GM18499 (cell line): ENCODE measurements around the gene PCGF2.
"Not testable (repeated sequence)": the region's sequence is repeated elsewhere in the genome, so short reads cannot be mapped to it uniquely, and the experiment has no call there.

Experiments
- ATAC-seq: cut with Tn5 transposase; IDR thresholded peaks from one replicate; pipeline ENCODE4 v1.9.1; 2021; ENCODE audit warnings: moderate number of reproducible peaks; ENCODE audit not compliant: insufficient read depth, unreplicated experiment

Gene PCGF2

GRCh38 chr17:38738007-38738662 lies 10.0 kb downstream of the PCGF2 start:
- ATAC-seq: no peak

GRCh38 chr17:38735161-38735997 lies 12.8 kb downstream of the PCGF2 start:
- no peak for ATAC-seq

DNA sequence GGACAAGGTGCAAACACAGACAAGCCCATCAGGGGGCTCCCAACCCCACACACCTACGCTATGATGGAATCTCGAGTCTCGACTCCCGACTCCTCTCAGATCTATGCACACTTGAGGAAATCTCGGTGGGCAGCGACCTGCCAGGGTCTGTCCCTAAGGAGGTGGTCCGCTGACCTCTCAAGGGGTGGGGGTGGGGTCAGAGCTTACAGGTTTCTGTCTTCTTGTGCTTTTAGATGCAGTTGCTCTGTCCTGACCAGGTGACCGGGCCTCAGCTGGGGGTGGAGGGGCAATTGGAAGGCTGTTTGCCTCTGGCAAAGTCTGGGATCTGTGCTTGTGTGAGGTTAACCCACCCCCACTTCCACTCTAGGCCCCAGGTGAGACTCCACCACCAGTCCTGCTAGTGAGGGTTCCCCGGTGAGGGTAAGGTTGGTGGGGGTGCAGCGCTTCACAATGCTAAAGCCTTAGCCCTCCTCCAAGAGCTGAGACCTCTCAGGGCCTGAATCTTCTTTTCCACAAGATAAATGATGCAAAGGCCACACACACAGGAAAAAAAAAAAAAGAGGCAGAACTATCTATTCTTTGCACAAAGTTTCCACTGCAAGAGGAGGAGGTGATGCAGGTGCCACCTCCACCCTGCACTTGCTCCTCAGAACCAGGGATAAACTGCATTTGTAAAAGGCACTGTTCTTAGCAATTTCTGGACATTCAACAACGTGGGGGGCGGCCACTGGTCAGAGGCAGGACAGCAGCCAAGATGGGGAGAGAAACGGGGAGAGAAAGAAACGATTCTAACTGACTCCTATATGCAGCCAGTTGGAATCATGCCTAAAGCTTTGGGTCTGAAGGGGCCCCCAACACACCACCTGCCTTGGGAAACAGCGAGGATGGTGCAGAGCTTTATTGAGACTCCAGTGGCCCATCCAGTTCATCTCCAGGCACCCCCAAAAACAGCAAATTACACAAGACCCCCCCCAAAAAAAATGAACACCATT lies 13.9 kb downstream of the PCGF2 start:
- ATAC-seq: no peak

DNA sequence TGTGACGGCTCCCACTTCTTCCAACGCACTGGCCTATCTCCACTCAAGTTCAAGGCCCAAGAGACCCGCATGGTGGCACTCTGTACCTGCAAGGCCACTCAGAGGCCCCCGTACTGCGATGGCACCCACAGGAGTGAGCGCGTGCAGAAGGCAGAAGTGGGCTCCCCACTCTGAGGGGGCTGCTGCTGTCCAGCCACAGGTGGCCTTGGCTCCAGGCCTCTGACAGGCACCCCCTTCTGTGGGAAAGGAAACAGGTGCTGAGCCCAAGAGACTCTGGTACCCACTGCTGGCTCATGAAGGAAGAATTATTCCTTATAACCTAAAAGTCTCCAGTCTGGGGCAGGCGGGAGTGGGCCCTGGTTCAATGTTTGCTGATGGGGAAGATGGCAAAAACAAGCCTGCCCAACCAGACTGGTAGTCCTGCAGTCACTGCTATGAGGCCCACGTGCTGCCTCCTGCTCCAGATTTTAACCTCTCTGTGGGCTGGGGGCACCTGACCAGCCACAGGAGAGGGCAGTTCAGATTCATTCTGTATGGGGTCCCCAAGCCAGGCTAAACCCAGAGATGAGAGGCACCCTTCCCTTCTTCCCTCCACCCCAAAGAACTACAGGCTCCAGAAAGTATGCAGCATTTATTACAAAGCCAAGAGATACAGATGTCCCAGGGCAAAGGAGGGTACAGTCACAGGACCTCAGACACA lies 14.7 kb downstream of the PCGF2 start:
- no peak for ATAC-seq

GRCh38 chr17:38732376-38733281 lies 15.5 kb downstream of the PCGF2 start:
- ATAC-seq: no peak

GRCh38 chr17:38731526-38732294 lies 16.4 kb downstream of the PCGF2 start:
- no peak for ATAC-seq

DNA sequence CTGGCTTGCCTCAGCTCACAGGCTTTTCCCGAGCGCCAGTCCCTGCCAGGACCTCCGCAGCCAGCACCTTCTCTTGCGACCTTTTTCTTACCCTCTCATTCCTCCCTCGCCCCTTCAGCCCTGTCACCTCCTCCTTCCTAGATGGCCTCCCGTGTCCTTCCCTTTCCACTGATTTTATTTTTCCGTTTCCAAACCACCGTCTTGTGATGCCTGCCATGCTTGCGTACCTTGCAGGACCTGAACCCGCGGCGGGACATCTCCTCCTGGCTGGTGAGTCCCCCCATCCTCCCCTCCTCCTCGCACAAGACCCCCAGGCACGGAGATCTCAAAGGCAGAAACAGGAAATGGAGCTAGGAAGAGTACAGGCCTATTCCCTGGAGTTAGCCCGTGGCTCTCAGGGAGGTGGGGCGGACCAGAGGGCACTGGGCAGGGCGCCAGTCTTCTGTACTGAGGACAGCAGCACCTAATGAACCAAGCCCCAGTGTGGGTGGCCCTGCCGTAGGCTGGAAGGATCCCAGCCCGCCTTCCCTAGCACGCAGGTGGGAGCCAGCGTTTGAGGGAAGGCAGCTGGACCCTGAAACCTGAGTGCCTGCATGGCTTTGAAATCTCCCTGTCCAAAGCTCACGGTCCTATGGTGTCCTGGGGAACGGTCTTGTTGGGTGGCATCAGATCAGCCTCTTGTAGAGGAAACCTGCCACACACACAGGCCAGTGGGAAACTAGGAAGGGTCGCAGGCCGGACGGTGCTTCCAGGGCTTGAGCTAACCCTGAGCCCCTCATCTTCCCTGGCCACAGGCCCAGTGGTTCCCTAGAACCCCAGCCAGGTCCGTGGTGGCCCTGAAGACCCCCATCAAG lies 17.4 kb downstream of the PCGF2 start:
- no peak for ATAC-seq

DNA sequence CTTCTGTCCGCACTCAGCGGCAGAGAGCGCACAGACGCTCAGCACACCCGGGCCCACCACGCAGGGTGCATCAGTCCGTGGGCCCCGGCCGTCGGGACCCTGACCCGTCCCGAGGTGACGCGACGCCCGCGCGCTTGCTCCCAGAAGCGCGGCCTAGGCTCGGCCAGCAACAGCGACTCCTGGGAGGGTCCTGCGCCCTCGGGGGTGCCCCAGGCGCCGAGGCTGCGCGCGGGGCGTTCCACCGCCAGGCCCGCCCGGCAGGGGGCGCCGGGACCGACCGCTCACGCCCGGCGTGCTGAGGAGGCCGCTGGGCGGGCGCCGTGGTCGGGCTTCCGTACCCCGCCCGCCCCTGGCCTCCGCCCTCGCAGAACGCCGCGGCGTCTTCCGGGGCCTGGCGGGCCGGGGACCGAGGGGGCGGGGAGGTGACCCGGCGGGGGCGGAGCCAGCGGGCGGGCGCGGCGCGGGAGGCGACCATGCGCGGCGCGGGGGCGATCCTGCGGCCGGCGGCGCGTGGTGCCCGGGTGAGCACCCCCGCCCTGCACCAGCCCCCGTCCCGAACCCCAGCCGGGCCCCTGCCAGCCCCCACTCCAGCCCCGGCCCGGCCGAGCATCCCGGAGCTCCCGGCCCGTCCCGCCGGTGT lies 18.1 kb downstream of the PCGF2 start, which contains the start of gene CISD3:
TSS of gene CISD3 (plus strand) at position 456 of the 640 bp plus-strand sequence. CDS start at position 474, 18 bp downstream.
- ATAC-seq: no peak

DNA sequence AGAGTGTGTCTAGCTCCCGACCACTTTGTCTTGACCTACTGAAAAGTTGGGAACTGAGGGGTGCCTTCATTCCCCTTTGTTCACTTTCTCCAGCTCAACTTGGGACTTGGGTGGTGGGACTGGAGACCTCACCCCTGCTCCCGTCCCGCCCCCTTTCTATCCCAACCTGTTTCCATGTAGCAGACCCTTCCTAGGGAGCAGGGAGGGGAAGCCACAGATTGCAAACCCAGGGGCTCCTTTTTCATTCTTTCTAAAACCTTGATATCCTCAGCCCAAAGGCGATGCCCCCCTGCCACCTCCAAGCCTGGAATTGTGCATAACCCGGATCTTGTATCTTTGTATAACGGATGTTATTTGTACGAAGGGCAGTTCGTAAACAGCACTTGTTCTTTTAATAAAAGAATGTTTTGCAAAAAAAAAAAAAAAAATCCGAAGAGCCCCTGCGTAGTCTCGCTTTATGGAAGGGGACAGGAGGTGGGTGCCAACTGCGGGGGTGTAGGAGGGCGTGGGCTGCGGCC lies 18.7 kb downstream of the PCGF2 start:
- ATAC-seq: no peak

DNA sequence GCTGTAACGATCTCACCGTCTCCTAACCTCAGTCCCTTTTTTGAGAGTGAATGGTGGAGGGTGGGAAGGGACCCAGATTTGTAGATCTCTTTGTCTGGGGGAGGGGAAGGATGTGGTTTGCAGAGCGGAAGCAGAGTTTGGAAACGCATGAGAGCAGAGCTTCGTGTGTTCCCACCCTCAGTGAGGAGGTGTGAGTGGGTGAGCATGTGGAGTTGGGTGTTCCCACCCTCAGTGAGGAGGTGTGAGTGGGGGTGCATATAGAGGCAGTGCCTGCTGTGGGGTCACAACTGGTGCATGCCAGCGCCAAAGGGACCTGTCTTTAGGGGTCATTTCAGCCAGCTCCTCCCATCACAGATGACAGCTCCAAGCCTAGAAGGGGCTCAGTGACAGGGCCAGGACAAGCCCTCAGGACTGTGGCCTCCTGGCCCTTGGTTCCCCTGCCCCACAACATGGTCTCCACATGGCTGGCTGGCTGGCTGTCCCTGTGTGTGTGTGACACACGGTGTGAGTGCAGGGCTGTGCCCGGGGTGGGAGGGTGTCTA lies 19.8 kb downstream of the PCGF2 start:
- no peak for ATAC-seq

DNA sequence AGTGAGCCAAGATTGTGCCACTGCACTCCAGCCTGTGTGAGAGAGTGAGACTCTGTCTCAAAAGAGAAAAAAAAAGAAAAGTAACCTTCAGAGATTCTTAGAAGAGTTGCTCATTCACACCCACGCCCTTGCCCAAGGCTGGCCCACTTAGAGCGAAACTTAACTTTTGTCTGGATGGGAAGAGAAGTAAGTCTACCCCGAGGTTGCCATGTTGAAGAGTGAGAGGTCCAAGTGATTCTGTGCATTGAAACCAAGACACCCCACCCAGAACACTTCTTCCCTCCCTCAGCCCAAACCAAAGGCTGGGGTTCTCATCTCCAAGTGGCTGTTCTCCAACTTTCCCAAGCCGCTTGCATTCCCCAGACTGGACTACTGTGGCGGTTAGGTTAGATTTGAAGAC lies 20.4 kb downstream of the PCGF2 start:
- no peak for ATAC-seq

DNA sequence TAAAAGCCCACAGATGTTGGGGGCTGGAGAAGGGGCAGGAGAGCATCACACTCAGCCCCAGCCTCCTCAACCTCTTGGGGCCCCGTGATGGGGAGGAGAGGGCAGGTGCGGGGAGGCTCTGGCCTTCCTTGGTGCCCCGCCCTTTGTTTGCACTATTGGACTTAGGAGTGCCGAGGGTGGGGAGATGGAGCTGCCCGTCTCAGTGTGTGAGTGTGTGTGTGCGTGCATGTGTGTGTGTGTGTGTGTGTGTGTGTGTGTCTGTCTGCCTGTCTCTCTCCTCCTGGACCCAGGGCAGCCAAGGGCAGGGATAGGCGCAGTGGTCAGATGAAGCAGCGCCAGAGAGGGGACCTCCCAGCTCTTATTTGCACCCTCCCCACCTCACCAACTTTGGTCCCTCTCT lies 22.0 kb downstream of the PCGF2 start:
- not testable (repeated sequence) for ATAC-seq

DNA sequence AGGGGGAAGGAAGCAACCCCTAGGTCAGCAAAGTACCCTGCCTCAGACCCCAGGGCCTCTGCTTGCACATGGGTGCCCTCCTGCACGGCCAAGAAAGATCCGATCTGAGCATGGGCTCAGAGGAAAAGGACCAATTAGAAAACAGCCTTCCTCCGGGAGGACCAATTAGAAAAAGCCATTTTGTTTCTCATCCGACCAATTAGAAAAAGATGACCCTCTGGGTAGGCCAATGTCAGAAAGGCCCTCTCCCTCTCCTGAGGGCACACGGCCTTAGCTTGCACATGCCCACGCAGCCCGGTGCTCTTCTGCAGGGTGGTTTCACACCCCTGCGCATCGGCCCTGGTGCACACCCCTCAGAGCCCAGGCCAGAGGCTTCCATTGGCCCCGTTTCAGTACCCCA lies 23.1 kb downstream of the PCGF2 start:
- no peak for ATAC-seq

- ATAC-seq: no peak
Measured at GRCh38 chr17:38724337-38724988, 23.7 kb downstream of the PCGF2 start.

DNA sequence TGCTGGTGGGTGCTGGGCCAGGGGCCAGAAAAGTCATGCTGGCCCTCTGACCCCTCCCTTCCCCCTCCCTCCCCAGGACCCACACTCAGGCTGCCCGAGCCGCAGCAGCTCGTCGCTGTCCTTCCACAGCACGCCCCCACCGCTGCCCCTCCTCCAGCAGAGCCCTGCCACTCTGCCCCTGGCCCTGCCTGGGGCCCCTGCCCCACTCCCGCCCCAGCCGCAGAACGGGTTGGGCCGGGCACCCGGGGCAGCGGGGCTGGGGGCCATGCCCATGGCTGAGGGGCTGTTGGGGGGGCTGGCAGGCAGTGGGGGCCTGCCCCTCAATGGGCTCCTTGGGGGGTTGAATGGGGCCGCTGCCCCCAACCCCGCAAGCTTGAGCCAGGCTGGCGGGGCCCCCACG lies 26.3 kb downstream of the PCGF2 start:
- ATAC-seq: no peak

DNA sequence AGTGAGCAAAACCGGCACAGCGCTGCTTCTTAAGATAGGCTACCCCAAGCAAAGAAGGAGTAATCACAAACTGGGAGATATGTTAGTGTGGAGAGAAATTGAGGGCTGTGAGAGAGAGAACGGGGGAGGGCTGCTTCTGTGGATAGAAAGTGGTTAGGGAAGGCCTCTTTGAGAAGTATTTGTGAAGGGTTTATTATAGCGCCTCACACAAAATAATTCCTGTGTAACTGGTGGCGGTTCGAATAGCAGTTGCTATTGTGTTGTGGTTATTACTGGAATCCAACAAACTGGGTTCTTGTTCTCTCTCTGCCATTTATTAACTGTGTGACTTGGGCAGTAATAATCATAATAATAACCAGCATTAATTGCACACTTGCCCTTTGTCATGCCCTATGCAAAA lies 27.2 kb downstream of the PCGF2 start:
- ATAC-seq: no peak
